ENCODE results near the gene TAS2R60.

TAS2R60 gene

GRCh38 chr7:143434660-143435059, 8.6 kb upstream of the TAS2R60 start:
- H3K27ac ChIP-seq = peak overlapping the region in 15 of 21 experiments; percentile 17 to 79 (median 56)

GRCh38 chr7:143435266-143435665, 8.0 kb upstream of the TAS2R60 start:
- Histone ChIP-seq H3K4me3 (no peak overlapping the region), H3K27ac (peak overlapping the region in 17 of 21 experiments; percentile 8 to 79 (median 54))

More at GRCh38 chr7:143434660-143435059, 8.6 kb upstream of the TAS2R60 start:
- no peak overlapping the region for H3K4me3 ChIP-seq

- H3K4me3 ChIP-seq = no peak overlapping the region
- peak overlapping the region in 1 of 21 experiments; percentile 75 for H3K27ac ChIP-seq
These were observed 6.8 kb upstream of the TAS2R60 start for GRCh38 chr7:143436325-143436946.

- Histone ChIP-seq H3K27ac (no peak overlapping the region), H3K4me3 (no peak overlapping the region)
These were observed 5.7 kb upstream of the TAS2R60 start for GRCh38 chr7:143437578-143437977.

- H3K4me3 ChIP-seq = no peak overlapping the region
- H3K27ac ChIP-seq = no peak overlapping the region
These were observed 3.4 kb upstream of the TAS2R60 start for GRCh38 chr7:143439866-143440265.

GRCh38 chr7:143444063-143444782, 970 bp downstream of the TAS2R60 start:
- no peak overlapping the region for H3K4me3 ChIP-seq
- no peak overlapping the region for H3K27ac ChIP-seq

DNA sequence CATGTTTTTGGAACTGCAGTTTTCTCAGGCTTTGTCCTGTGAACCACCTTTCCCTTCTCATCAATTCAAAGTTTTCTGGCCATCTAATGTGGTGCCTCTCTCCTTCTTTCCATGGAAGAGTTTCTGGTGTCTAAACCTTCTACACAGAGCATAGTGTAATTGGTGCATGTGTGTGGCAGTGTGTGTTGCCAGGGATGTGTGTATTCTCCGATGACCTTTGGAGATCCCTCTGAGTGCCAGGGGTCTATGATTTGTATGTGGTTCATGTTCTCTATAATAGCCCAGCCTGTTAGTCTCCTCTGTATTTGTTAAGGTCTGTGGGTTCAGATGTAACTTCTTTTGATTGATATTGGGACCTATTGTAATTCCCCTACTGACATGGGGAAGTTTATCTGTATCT, 1.5 kb downstream of the TAS2R60 start:
- Histone ChIP-seq H3K4me3 (no peak overlapping the region), H3K27ac (no peak overlapping the region)

DNA sequence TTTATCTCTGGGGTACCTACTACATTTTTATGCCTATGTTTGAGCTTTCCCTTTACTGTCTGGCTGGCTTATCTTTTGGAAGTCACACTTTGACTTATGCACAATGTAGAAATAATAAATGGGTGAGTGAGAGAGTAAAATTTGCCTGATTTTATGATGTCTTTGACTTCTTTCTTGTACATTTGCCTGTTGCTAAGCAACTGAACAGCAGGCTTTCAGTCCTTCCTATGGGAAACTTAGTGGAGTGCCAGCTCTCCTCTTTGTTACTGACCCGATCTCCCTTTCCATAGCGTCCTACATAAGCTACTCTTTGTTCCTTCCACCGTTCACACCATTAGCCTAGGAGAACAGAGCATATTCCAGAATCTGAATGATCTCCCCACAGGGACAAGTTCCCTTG, 4.2 kb downstream of the TAS2R60 start:
- H3K4me3 ChIP-seq = no peak overlapping the region
- H3K27ac ChIP-seq = no peak overlapping the region

GRCh38 chr7:143448429-143448828, 5.2 kb downstream of the TAS2R60 start:
- no peak overlapping the region for H3K27ac ChIP-seq
- no peak overlapping the region for H3K4me3 ChIP-seq

DNA sequence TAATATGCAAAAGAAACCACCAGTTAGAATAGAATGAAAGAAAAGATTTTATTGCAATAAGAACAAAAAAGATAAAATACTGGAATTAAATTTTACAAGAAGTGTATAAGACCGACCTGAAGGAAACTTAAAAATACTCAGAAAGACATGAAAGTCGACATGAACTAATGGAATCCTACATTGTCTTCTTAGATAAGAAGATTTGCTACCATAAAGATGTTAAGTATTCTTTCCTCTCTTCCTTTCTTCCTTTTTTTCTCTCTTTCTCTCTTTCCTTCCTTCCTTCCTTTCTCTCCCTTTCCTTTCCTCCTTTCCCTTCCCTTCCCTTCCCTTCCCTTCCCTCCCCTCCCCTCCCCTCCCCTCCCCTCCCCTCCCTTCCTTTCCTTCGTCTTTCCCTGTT, 6.5 kb downstream of the TAS2R60 start:
- no peak overlapping the region for H3K4me3 ChIP-seq
- no peak overlapping the region for H3K27ac ChIP-seq

GRCh38 chr7:143451122-143451521, 7.9 kb downstream of the TAS2R60 start:
- H3K4me3 ChIP-seq = no peak overlapping the region
- no peak overlapping the region for H3K27ac ChIP-seq

DNA sequence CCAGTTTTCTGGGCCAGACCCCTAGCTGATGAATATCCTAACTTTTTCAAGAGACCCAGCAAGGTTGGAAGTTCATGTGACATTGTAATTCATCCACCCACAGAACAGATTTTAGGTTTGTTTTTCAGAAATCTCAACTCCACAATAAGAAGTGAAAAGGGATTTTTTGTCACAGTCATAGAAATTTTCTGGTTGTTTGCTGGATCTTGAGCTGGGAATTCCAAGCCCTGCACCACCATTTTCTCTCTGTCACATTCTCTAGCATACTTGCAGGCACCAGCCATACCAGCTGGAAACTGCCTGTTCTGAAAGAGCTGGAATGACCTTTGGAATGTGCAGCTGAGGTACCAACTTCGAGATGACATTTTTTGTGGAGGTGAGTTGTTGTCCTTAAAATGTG, 8.5 kb downstream of the TAS2R60 start:
- Histone ChIP-seq H3K27ac (no peak overlapping the region), H3K4me3 (no peak overlapping the region)

DNA sequence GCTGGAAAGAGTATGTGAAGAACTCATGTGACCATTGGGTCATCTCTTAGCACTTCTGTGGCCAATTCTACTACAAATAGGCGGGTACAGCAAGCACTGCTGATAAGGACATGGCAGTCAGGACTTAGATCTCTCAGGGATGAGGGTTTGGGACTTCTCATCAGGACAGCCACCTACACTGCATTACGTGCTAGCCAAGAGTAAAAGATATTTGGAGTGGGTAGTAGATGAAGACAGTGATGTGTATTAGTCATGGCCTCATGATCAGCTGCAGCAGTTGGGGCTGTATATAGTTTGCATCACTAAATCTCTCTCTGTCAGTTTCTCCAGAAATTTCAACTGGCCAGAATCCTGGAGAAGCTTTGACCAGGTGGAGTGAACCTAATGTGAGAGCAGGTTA, 9.2 kb downstream of the TAS2R60 start:
- no peak overlapping the region for H3K4me3 ChIP-seq
- H3K27ac ChIP-seq = no peak overlapping the region

DNA sequence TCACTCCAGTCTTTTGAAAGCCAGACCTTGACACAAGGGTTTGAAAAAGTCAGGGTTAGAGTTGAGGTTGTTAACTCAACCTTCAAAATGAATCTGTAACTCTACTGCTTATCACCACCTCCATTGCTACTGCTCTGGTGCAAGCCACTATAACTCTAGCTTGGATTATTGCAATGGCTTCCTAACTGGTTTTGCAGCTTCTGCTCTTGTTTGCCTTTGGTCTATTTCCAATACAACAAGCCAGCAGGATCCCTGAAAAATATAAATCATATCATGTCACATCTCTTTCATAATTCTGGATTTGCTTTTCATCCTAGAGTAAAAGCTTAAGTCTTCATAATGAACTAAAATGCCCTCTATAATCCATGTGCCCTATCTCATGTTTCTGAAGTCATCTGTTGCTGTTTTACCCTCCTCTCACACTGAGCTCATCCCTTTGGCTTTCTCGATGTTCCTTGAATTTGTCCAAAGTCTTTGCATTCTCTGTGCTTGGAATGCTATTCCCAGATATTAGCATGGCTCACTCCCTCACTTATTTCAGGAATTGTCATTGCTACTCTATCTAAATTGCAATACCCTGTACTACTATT, 10.9 kb downstream of the TAS2R60 start:
- H3K4me3 ChIP-seq = no peak overlapping the region
- peak overlapping the region in 2 of 21 experiments; percentile 26 to 32 for H3K27ac ChIP-seq

- Histone ChIP-seq H3K4me3 (no peak overlapping the region), H3K27ac (peak overlapping the region in 1 of 21 experiments; percentile 6)
These were observed 12.2 kb downstream of the TAS2R60 start for GRCh38 chr7:143455491-143455890.

- Histone ChIP-seq H3K27ac (peak overlapping the region in 1 of 21 experiments; percentile 47), H3K4me3 (no peak overlapping the region)
These were observed 12.7 kb downstream of the TAS2R60 start for GRCh38 chr7:143455942-143456341.

DNA sequence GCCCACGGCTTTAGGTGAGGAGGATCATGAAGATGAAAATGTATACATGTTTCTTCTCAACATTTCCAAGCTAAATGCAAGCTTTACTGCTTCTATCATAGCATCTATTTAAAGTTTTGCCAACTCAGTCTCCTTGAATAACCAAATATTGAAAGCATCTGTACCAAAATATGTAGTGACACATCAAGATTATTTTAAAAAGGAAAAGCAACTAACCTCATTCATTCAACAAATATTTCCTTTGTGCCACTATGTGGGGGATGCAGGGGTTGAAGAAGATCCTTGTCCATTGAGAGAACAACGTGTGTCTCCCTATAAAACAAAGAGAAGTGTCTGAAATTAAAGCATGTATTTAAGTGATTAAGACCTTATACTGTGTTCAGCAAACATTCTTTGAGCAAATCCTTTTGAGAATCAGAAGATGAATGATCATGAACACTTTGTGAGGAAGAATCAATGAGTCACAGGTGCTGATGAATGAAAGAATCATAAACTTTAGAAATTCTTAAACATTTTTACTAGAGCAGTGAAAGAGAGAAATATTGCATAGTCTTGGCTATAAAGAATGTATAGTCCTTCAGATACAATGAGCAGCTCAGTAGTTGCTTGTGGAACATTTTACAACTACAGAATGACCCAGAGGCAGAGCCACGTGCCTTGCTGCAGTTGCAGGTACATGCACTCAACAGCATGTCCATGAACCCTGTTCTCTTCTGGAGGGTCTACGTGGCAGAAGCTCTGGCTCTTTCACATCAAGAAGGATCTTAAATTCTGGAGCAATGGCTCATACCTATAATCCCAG, 13.9 kb downstream of the TAS2R60 start:
- peak overlapping the region in 15 of 21 experiments; percentile 14 to 78 (median 48) for H3K27ac ChIP-seq
- no peak overlapping the region for H3K4me3 ChIP-seq

GRCh38 chr7:143458263-143458662, 15.0 kb downstream of the TAS2R60 start:
- H3K27ac ChIP-seq = peak overlapping the region in 15 of 21 experiments; percentile 11 to 78 (median 56)
- no peak overlapping the region for H3K4me3 ChIP-seq

DNA sequence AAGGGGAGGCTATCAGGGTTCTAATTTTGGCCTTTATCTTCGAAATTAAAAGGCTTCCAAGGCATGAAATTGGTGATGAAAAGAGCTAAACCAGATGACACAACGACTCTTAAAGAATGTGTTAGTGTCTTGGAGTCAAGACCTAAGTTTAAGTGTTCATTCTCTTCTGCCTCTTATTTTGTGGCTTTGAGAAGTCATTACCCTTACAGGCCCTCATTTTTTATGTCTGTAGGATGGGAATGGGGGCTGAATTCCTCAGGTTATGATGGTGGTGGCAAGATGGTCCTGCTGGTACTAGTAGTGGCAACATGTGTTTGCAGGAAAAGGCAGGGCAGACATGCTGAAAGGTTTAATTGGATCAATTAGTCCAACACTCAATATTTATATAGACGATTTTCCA, 15.4 kb downstream of the TAS2R60 start:
- Histone ChIP-seq H3K4me3 (no peak overlapping the region), H3K27ac (peak overlapping the region in 14 of 21 experiments; percentile 11 to 78 (median 58))

GRCh38 chr7:143459359-143459758, 16.1 kb downstream of the TAS2R60 start:
- peak overlapping the region in 10 of 21 experiments; percentile 43 to 78 (median 68) for H3K27ac ChIP-seq

More at GRCh38 chr7:143459359-143459758, 16.1 kb downstream of the TAS2R60 start:
- H3K4me3 ChIP-seq = no peak overlapping the region

Data from skin epidermis (tissue), 12 donors.